ENCODE data around the gene MORN3.

DNA sequence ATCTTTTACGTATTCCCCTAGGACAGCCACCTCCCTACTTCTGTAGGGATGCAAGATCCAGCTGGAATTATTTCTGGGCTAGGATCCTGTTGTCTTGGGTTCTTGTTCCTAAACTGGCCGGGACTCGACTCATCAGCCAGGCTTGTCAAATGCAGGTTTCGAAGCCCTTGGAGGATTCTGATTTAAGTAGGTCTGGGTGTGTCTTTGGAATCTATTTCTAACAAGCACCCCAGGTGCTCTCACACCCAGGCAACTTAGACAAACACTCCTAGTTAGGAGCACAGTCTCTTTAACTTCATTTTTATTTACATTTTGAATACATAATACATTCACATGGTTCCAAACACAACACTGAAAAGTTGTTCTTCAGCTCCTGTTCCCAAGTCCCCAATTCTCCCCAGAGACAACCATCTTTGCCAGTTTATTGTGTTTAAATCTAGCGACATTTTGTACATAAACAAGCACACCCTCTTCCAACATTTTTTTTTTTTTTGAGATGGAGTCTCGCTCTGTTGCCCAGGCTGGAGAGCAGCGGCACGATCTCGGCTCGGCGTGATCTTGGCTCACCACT is 20.9 kb downstream of the MORN3 start:
- TF ChIP-seq, protein P1, sequence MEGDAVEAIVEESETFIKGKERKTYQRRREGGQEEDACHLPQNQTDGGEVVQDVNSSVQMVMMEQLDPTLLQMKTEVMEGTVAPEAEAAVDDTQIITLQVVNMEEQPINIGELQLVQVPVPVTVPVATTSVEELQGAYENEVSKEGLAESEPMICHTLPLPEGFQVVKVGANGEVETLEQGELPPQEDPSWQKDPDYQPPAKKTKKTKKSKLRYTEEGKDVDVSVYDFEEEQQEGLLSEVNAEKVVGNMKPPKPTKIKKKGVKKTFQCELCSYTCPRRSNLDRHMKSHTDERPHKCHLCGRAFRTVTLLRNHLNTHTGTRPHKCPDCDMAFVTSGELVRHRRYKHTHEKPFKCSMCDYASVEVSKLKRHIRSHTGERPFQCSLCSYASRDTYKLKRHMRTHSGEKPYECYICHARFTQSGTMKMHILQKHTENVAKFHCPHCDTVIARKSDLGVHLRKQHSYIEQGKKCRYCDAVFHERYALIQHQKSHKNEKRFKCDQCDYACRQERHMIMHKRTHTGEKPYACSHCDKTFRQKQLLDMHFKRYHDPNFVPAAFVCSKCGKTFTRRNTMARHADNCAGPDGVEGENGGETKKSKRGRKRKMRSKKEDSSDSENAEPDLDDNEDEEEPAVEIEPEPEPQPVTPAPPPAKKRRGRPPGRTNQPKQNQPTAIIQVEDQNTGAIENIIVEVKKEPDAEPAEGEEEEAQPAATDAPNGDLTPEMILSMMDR (IDR thresholded peaks at IDR 0.05; ENCODE audit: low read depth, low read length) = no peak
- no peak for TF ChIP-seq EZH2phosphoT487 (IDR thresholded peaks at IDR 0.05; ENCODE audit: low read depth)

All from OCI-LY3 (cell line).